Activated CD8-positive, alpha-beta memory T cell treated with anti-CD3 and anti-CD28 coated beads, Interleukin-2, amount 10 ng/mL, durations not matched to agents 7 days and 5 days (primary cell): Measurements from ENCODE around the gene CRABP2. TPM values are rescaled to one million over a fixed set of nuclear protein-coding genes. Genes with fewer than 3 reads are reported as not detected.

Experiments
- ATAC-seq: fragments of 150-1000 bp; cut with Tn5 transposase; one replicate; pipeline ENCODE4 v1.10.0; 2021; ENCODE audit warnings: moderate library complexity
- CTCF ChIA-PET: fragments of 350-600 bp; sonication (Branson Sonifier 250); formaldehyde crosslinking; loops from one replicate; lab custom pipeline; 2021; ENCODE audit warnings: antibody characterized with exemption; lab: Charles Lee
- DNase-seq: peaks from one replicate; pipeline ENCODE4 v3.0.0-alpha.2; 2020
- H3K27ac Mint-ChIP-seq: one replicate; pipeline ENCODE4 v1.8.0; 2021; ENCODE audit warnings: mild to moderate bottlenecking, mixed read lengths
- H3K27me3 Mint-ChIP-seq: one replicate; pipeline ENCODE4 v1.8.0; 2021; ENCODE audit warnings: mixed read lengths
- H3K36me3 Mint-ChIP-seq: one replicate; pipeline ENCODE4 v1.8.0; 2021; ENCODE audit warnings: mild to moderate bottlenecking, mixed read lengths
- H3K4me1 Mint-ChIP-seq: one replicate; pipeline ENCODE4 v1.8.0; 2021; ENCODE audit warnings: mixed read lengths
- H3K4me3 Mint-ChIP-seq: one replicate; pipeline ENCODE4 v1.8.0; 2021; ENCODE audit warnings: mild to moderate bottlenecking, moderate library complexity, mixed read lengths
- H3K9me3 Mint-ChIP-seq: one replicate; pipeline ENCODE4 v1.8.0; 2022; ENCODE audit warnings: low read depth, mixed read lengths
- total RNA-seq, 2 experiments: library from RNA; stranded (reverse); gene quantifications; one replicate each; pipeline ENCODE4 v1.2.3, GENCODE V29; 2021

The CRABP2 gene
- total RNA-seq: 1 to 10 TPM; 1.4 to 1.9 TPM

DNA sequence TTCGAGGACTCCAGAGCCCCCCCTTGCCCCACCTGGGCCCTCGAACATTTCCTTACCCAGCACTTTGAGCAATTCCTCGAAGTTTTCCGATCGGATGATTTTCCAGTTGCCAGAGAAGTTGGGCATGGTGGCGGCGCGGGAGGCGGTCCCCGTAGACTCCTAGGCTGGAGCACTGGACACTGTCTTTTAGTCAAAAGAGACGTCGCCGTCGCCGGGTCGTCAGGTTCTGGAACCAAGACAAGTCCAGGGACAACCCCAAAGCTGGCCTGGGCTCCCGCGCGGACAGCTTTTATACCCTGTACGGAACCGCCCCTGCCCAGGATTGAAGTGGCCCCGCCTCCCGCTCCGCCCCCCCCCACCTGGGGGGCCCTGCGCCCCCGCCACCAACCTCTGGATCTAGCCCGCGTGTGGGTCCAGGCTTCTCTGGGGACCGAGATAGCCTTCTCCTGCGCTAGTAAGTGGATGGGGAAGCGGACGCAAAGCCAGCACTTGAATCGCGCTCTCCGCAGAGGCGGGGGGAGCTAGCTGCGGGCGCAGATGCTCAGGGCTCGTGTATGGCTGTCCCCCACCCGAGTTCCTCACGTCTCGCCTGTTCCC, at the start of gene CRABP2:
CRABP2 (minus strand) TSS at position 263 of the 597 bp plus-strand sequence; CDS start at position 126, 137 bp downstream.
- Mint-ChIP-seq H3K27ac (no peak within 1 kb of the TSS), H3K4me3 (peak within 1 kb of the TSS; percentile 56), H3K4me1 (peaks cover 22% of the 10 kb centered on the region), H3K36me3 (no peaks in the 10 kb centered on the region), H3K9me3 (no peaks in the 10 kb centered on the region), H3K27me3 (peaks cover 43% of the 10 kb centered on the region)
- CTCF ChIA-PET: interaction anchor here (0.6 to 12.5 kb wide), 16 partner anchors 8 to 320 kb away, joined by 3 to 286 read pairs (median 7); partner anchors contain the start of genes HDGF, METTL25B, NES and NTRK1
- ATAC-seq (peak; percentile 40), DNase-seq (peak; percentile 46)

DNA sequence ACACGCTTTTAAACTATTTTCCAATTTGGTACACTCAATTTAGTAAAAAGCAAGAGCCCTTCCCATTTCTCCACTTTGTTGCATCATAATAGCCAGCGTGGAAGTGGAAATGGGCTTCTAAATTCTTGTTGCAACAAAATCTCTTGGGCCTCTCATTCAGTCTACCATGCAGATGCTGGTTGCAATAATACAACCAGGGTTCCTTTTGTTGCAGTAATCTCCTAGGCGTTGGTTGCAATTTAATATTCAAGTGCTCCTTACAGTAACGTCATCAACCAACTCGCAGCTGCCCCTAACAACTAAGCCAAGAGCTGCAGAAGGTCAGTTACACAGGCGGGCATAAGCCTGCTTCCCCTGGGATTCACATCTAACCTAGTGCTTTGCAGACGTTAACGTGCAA, 48.8 kb upstream of the CRABP2 start:
- H3K36me3 Mint-ChIP-seq: peaks cover 13% of the 10 kb centered on the region
- no peak overlapping the region for H3K4me3 Mint-ChIP-seq
- peaks cover 26% of the 10 kb centered on the region for H3K4me1 Mint-ChIP-seq
- H3K27me3 Mint-ChIP-seq: no peaks in the 10 kb centered on the region
- ATAC-seq (no peak), DNase-seq (no peak)
- H3K9me3 Mint-ChIP-seq: no peaks in the 10 kb centered on the region
- no peak overlapping the region for H3K27ac Mint-ChIP-seq
- CTCF ChIA-PET: interaction anchor here (1.5 kb wide), 1 partner anchor 14 kb away, joined by 3 read pairs; no protein-coding TSS in a partner anchor

DNA sequence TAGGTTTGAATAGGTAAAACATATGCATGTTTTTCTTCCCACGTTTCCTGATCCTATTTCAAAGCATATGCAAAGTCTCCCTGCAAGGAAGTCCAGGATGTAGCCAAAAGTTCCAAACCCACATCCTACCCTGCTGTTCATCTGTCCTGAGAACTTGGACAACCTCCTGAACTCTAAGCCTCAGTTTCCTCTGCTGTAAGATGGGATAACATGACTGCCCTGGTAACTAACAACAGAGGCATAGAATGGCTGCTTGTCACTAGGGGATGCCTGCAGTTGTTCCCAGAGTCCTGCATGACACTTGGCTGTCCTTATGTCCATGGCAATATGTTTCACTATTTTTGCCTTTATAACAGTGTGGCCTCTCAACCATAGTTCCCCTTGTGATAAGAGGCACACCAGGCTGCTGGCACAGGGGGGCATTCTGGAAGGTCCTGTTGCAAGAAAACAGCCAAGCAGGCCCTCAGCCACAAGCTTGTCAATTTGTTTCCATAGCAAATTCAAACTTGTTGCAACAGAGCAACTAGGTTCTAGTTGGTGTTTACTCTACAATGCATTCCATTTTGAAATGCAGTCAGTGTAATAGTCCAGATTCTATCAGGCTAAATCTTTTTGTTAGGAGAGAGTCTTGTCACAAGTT, 47.6 kb upstream of the CRABP2 start:
- Mint-ChIP-seq H3K36me3 (peaks cover 14% of the 10 kb centered on the region), H3K27ac (peak overlapping the region; percentile 93), H3K4me1 (peaks cover 34% of the 10 kb centered on the region), H3K4me3 (peak overlapping the region; percentile 98), H3K27me3 (no peaks in the 10 kb centered on the region), H3K9me3 (no peaks in the 10 kb centered on the region)
- ATAC-seq (no peak), DNase-seq (no peak)
- CTCF ChIA-PET: interaction anchor here (1.4 to 4.0 kb wide), 8 partner anchors 11 to 107 kb away, joined by 4 to 71 read pairs (median 12); partner anchors contain the start of genes ISG20L2, METTL25B, MRPL24 and NTRK1

DNA sequence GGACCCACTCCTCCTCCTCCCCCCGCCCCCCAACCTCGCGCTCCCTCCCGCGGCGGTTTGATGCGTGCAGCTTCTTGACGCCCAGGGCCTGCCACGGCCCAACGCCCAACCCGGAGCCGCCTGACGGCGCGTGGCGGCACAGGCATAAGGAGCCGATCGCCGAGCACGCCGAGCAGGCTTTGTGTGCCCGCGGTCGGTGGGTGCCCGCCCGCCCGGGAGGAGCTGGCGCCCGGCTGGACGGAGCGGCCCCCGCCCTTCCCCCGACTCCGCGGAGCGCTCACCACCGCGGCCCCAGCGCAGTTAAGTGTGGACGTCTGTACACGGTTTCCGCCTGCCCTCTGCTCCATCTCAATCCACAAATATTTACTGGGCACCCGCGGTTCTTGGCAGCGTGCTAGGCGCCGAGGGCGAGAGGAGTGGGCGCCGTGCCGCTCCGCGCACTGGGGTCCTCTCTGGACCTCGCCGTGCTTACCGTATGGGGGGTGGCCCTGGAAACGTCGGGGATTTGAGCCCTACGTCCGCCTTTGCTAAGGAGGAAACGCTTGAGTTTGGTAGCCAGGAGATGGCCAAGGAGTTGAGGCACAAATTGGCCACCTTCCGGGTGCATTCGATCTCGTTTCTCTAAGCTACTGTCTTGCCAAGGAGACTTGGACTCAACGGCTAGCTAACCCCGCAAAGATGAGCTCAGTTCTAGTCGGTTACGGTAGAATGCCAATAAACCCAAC, 46.5 kb upstream of the CRABP2 start:
- DNase-seq: peak; percentile 98
- peak; percentile 84 for ATAC-seq
- H3K36me3 Mint-ChIP-seq: peaks cover 14% of the 10 kb centered on the region
- no peaks in the 10 kb centered on the region for H3K9me3 Mint-ChIP-seq
- H3K27ac Mint-ChIP-seq: peak overlapping the region; percentile 93
- no peaks in the 10 kb centered on the region for H3K27me3 Mint-ChIP-seq
- peak overlapping the region; percentile 98 for H3K4me3 Mint-ChIP-seq
- CTCF ChIA-PET: interaction anchor here (0.6 to 4.0 kb wide), 12 partner anchors 11 to 108 kb away, joined by 3 to 71 read pairs (median 6); partner anchors contain the start of genes ISG20L2, METTL25B, MRPL24 and NTRK1
- peaks cover 43% of the 10 kb centered on the region for H3K4me1 Mint-ChIP-seq

DNA sequence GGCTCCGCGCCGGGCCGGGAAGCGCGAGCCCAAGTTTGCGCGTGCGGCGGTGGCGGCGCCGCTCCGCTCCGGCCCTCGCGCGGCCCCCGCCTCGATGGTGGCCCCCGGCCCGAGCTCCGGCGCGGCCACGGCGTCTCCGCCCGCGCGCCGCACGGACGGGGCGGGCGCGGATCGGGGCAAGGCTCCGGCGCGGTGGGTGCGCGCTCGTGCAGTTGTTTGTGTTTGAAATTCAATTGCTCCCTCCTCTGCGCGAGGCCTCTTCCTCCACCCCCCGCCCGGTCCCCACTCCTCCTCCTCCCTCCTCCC, 46.0 kb upstream of the CRABP2 start, which contains the start of gene HDGF:
HDGF (minus strand) TSS at position 225 of the 306 bp plus-strand sequence. CDS start 246 bp downstream, outside the sequence.
- Mint-ChIP-seq H3K9me3 (no peaks in the 10 kb centered on the region), H3K4me1 (peaks cover 48% of the 10 kb centered on the region), H3K4me3 (peak within 1 kb of the TSS; percentile 98), H3K27me3 (no peaks in the 10 kb centered on the region), H3K27ac (peak within 1 kb of the TSS; percentile 97), H3K36me3 (peaks cover 16% of the 10 kb centered on the region)
- ATAC-seq (no peak), DNase-seq (no peak)
- CTCF ChIA-PET: interaction anchor here (0.6 to 4.0 kb wide), 8 partner anchors 10 to 109 kb away, joined by 3 to 71 read pairs (median 12); partner anchors contain the start of genes ISG20L2, METTL25B, MRPL24 and NTRK1

DNA sequence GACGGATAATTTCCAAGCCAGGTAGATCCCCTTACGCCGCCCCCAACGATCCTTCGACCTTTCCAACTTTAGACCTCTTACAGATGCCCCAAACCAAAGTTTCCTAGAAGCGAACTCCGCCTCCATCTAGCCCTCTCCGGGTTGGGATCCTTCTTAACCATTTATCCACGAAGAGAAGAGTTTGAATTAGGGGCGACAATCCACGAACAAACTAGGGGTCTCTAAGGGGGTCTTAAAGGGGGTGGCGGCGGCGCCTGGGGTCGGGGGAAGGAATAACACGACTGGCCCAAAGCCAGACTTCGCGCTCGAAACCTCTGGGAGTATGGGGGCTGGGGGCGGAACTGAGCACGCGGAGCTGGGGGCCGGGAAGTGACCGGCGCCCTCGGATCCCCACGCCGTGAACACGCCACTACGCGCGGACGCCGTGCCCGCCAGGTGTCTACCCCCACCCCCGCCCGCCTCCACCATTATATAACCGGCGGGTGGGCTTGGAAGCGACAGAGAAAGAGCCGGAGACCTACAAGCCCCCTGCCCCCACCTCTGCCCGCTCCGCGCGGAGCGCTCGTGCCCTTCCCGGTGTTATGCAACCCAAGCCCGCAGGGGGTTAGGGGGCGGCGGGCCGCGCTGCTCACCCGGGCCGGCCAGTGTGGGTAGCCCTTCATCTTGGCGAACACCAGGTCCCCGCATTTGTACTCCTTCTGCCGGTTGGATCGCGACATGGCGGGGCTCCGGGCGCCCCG, 45.5 kb upstream of the CRABP2 start:
- Mint-ChIP-seq H3K4me3 (peak overlapping the region; percentile 98), H3K4me1 (peaks cover 53% of the 10 kb centered on the region), H3K27ac (peak overlapping the region; percentile 97), H3K27me3 (no peaks in the 10 kb centered on the region), H3K36me3 (peaks cover 16% of the 10 kb centered on the region), H3K9me3 (no peaks in the 10 kb centered on the region)
- peak; percentile 20 for ATAC-seq
- CTCF ChIA-PET: interaction anchor here (0.6 to 4.0 kb wide), 8 partner anchors 10 to 110 kb away, joined by 3 to 71 read pairs (median 12); partner anchors contain the start of genes ISG20L2, METTL25B, MRPL24 and NTRK1
- peak; percentile 62 for DNase-seq

DNA sequence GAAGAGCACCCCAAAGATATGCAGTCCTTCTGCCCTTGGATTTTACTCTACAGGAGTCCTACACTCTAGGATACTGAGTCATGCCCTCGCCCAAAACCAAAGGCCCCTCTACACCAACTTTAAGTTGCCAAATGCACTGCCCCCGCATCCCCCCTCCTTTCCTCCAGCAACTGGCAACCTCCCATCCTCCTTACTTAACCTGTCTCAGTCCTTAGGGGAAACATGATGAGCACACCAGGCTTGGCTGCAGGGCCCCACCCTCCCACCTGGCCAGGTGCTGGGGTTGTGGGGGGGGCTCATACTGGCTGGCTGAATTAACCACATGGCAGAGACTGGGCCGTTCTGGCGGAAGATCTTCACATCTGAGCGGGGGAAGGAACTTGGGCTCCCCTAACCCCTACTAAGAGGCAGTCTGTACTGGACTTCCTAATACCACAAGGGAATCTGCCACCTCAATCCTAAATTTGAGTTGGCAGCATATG, 44.8 kb upstream of the CRABP2 start:
- no peaks in the 10 kb centered on the region for H3K27me3 Mint-ChIP-seq
- no peaks in the 10 kb centered on the region for H3K9me3 Mint-ChIP-seq
- peak overlapping the region; percentile 98 for H3K4me3 Mint-ChIP-seq
- DNase-seq: no peak
- ATAC-seq: no peak
- H3K36me3 Mint-ChIP-seq: peaks cover 20% of the 10 kb centered on the region
- peaks cover 60% of the 10 kb centered on the region for H3K4me1 Mint-ChIP-seq
- CTCF ChIA-PET: interaction anchor here (1.9 to 4.0 kb wide), 4 partner anchors 9 to 61 kb away, joined by 8 to 71 read pairs (median 30); partner anchors contain the start of genes ISG20L2, METTL25B, MRPL24 and PRCC
- H3K27ac Mint-ChIP-seq: peak overlapping the region; percentile 97

DNA sequence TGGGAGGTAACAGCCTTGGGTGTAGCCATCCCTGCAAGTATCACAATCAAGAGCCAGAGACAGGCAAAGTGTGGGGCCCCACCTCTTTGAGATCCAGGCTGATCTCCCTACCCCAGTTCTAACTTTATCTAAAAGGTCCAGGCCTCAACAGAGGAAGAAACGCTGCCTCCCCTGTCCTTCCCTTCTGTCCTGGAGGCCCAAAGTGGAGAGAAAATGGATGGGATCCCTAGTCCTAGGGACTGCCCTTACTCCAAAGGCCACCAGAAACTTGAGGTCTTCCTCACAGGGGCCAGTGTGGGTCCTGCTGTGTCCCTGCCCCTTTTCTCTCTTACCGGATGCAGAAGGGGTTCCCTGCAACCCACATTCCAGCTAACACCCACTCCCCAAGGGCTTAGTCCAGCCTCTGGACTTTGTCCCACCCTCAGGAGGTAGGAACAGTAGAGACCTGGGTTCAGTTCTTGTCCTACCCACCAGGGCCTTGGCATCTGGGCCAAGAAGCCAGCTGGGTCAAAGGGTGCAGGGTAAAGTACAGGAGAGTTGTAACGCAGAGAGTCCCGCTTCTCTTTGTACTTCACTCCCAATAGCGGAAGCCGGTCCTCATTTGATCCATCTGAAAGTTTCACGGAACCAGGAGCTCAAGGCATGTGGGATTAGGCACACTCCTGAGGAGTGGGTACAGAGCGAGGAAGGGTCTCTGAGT, 44.2 kb upstream of the CRABP2 start:
- H3K36me3 Mint-ChIP-seq: peaks cover 20% of the 10 kb centered on the region
- peak overlapping the region; percentile 98 for H3K4me3 Mint-ChIP-seq
- H3K27me3 Mint-ChIP-seq: no peaks in the 10 kb centered on the region
- DNase-seq: no peak
- no peaks in the 10 kb centered on the region for H3K9me3 Mint-ChIP-seq
- CTCF ChIA-PET: interaction anchor here (1.9 to 4.0 kb wide), 3 partner anchors 8 to 60 kb away, joined by 8 to 71 read pairs (median 37); partner anchors contain the start of genes ISG20L2, METTL25B and MRPL24
- no peak for ATAC-seq
- H3K27ac Mint-ChIP-seq: peak overlapping the region; percentile 97
- peaks cover 63% of the 10 kb centered on the region for H3K4me1 Mint-ChIP-seq

DNA sequence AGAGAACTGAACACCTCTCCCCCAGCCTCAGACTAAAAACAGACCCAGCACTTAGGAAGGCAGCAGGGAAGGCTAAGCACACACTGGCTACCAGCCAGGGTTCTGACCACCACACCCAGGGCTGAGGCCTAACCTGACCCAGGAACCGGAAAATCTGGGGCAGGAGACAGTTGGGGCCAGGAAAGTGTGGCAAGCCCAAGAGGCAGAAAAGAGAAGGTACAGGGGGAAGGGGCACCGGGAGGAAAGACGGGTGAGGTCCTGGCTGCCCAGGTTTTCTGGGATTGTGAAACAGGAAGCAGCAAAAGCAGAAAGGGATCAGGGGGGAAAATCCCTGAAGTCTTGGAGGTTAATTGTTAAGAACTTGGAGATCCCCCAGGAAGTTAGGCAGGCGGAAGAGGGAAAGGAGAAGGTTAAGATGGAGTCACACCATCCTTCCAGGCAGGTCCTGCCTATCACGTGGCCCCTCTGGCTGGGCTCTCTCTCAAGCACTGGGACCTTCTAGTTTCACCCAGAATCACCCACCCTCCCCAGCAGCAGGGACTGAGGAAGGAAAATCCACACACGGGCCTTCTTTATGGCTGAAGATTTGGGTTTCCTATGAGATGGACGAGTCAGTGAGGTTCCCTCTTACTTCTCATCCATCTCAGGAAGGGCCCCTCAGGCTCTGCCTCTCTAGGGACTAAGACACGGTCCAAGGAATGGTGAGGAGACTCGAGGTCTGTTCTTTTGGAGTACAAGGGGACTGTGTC, 43.5 kb upstream of the CRABP2 start:
- CTCF ChIA-PET: interaction anchor here (1.1 to 3.3 kb wide), 3 partner anchors 22 to 59 kb away, joined by 3 to 44 read pairs (median 8); partner anchors contain the start of genes ISG20L2 and METTL25B
- DNase-seq: no peak
- H3K4me1 Mint-ChIP-seq: peaks cover 68% of the 10 kb centered on the region
- ATAC-seq: no peak
- peak overlapping the region; percentile 98 for H3K4me3 Mint-ChIP-seq
- H3K27me3 Mint-ChIP-seq: no peaks in the 10 kb centered on the region
- H3K9me3 Mint-ChIP-seq: no peaks in the 10 kb centered on the region
- H3K36me3 Mint-ChIP-seq: peaks cover 23% of the 10 kb centered on the region
- H3K27ac Mint-ChIP-seq: peak overlapping the region; percentile 97

DNA sequence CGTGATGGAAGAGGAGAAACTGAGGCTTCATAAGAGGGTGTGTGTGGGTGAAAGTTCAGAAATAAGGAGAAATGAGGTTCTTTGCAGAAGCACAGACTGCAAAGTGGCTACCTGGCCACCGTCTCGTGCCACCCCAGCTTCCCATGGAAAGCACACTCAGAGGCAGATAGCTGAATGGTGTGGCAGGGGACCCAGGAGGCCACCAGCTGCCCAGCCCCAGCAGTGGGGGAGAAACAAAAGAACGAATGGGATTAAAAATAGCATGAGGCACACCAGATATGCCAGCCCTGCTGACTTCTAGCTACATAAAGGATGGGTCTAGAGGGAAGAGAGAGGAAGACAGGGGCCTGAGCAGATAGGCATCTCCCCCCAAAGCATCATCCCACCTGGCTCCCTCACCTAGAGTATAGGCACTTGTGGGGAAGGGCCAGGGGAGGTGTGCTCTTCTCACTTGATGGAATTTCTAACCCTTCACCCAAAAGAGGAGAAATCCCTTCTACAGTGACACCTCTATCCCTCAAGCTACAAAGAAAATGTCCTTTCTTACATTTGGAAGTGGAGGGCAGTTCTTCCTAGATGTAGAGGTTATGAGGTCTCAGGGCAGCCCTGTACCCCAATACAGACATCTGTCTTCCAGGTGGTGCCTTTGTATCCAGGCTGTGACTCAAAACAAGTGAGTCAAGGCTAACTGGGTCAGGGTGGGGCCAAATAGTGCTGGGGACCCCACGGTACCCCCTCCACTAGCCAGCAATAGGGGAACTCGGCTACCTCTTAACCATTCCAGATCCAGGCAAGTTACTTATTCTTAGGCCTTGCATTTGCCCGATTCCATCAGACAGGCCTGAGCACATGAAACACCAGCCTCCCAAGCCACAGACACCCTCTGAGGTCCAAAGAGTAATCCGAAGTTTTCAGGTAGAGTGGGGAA, 42.6 kb upstream of the CRABP2 start:
- Mint-ChIP-seq H3K4me1 (peaks cover 69% of the 10 kb centered on the region), H3K27ac (peak overlapping the region; percentile 97), H3K4me3 (peak overlapping the region; percentile 98), H3K27me3 (no peaks in the 10 kb centered on the region), H3K9me3 (no peaks in the 10 kb centered on the region), H3K36me3 (peaks cover 25% of the 10 kb centered on the region)
- DNase-seq: no peak
- ATAC-seq: no peak
- CTCF ChIA-PET: interaction anchor here (0.7 to 3.3 kb wide), 9 partner anchors 8 to 87 kb away, joined by 3 to 44 read pairs (median 3); partner anchors contain the start of genes ISG20L2, METTL25B and SH2D2A
